ENCODE data around the gene KRTAP5-3.
"Not testable (repeated sequence)": the region's sequence is repeated elsewhere in the genome, so short reads cannot be mapped to it uniquely, and the experiment has no call there.

The KRTAP5-3 gene

DNA sequence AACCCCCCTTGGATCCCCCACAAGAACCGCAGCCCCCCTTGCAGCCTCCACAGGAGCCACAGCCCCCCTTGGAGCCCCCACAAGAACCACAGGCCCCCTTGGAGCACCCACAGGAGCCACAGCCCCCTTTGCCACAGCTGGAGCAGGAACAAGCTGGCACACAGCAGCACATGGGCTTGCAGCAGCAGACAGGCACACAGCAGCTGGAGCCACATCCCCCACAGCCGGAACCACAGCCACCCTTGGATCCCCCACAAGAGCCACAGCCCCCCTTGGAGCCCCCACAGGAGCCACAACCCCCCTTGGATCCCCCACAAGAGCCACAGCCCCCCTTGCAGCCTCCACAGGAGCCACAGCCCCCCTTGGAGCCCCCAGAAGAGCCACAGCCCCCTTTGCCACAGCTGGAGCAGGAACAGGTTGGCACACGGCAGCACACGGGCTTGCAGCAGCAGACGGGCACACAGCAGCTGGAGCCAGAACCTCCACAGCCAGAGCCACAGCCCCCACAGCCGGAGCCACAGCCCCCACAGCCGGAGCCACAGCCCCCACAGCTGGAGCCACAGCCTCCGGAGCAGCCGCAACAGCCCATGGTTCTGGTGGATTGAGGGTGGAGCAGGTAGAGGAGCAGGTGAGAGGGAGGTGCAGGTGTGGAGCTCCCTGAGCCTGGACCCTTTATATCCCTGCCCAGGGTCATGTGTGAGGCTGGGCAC, 23.4 kb downstream of the KRTAP5-3 start, which contains the start of gene KRTAP5-1:
TSS of gene KRTAP5-1 (minus strand) at position 623 of the 710 bp plus-strand sequence. CDS start at position 589, 34 bp downstream.
- H3K9me3 Mint-ChIP-seq, H3K36me3 Mint-ChIP-seq, ATAC-seq: not testable (repeated sequence)
- Mint-ChIP-seq H3K27ac (peak within 1 kb of the TSS; percentile 30), H3K27me3 (peaks cover 30% of the 10 kb centered on the region), H3K4me3 (peak within 1 kb of the TSS; percentile 21), H3K4me1 (peaks cover 49% of the 10 kb centered on the region)

DNA sequence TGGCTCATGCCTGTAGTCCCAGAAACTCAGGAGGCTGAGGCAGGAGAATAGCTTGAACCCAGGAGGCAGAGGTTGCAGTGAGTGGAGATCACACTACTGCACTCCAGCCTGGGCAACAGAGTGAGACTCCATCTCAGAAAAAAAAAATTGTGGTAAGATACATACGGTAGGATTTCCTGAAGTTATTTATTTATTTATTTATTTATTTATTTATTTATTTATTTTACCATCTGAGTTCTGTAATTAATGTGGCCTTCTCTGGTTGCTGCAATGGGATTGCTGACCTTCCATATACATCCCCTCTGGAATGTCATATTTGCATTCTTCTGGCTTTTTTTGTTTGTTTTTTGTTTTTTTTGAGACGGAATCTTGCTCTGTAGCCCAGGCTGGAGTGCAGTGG, 25.4 kb downstream of the KRTAP5-3 start:
- H3K27ac Mint-ChIP-seq, H3K4me3 Mint-ChIP-seq, ATAC-seq, H3K36me3 Mint-ChIP-seq, H3K9me3 Mint-ChIP-seq: not testable (repeated sequence)
- H3K4me1 Mint-ChIP-seq = peaks cover 32% of the 10 kb centered on the region
- peaks cover 20% of the 10 kb centered on the region for H3K27me3 Mint-ChIP-seq

GRCh38 chr11:1581976-1582375, 26.3 kb downstream of the KRTAP5-3 start:
- peaks cover 19% of the 10 kb centered on the region for H3K27me3 Mint-ChIP-seq
- peaks cover 7% of the 10 kb centered on the region for H3K9me3 Mint-ChIP-seq
- H3K36me3 Mint-ChIP-seq = peaks cover 8% of the 10 kb centered on the region
- H3K4me3 Mint-ChIP-seq = no peak overlapping the region
- no peak overlapping the region for H3K27ac Mint-ChIP-seq
- H3K4me1 Mint-ChIP-seq = peaks cover 23% of the 10 kb centered on the region
- ATAC-seq = no peak

GRCh38 chr11:1576825-1577224, 31.4 kb downstream of the KRTAP5-3 start:
- no peaks in the 10 kb centered on the region for H3K27me3 Mint-ChIP-seq
- ATAC-seq = no peak
- H3K9me3 Mint-ChIP-seq = peaks cover 7% of the 10 kb centered on the region
- H3K4me1 Mint-ChIP-seq = peaks cover 16% of the 10 kb centered on the region
- H3K27ac Mint-ChIP-seq = no peak overlapping the region
- no peak overlapping the region for H3K4me3 Mint-ChIP-seq
- H3K36me3 Mint-ChIP-seq = peaks cover 8% of the 10 kb centered on the region

DNA sequence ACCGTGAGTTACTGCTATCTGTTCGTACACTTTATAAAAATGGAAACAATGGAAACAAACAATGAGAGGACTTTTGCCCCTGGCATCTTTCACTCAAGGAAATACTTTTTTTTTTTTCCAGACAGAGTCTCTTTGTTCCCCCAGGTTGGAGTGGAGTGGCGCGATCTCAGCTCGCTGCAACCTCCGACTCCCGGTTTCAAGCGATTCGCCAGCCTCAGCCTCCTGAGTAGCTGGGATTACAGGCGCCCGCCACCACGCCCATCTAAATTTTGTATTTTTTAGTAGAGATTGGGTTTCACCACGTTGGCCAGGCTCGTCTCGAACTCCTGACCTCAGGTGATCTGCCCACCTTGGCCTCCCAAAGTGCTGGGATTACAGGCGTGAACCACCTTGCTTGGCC, 32.5 kb downstream of the KRTAP5-3 start:
- H3K27me3 Mint-ChIP-seq, H3K9me3 Mint-ChIP-seq, ATAC-seq, H3K27ac Mint-ChIP-seq, H3K36me3 Mint-ChIP-seq: not testable (repeated sequence)
- H3K4me3 Mint-ChIP-seq = peak overlapping the region; percentile 51
- peaks cover 16% of the 10 kb centered on the region for H3K4me1 Mint-ChIP-seq

DNA sequence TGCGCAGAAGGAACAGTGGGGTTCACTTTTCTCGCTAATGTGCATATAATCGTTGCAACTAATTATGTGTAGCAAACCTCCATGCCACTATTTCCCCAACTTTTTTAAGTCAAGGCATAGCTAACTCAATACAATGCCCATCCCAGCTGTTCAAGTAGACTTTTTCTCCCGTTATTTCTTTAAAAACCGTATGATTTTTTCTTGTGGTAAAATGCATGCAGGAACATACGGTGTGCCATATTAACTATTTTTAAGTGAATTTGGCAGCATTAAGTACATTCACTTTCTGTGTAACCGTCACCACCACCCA, 33.4 kb downstream of the KRTAP5-3 start:
- Mint-ChIP-seq H3K9me3 (peaks cover 7% of the 10 kb centered on the region), H3K4me3 (no peak overlapping the region), H3K36me3 (peaks cover 8% of the 10 kb centered on the region), H3K27me3 (no peaks in the 10 kb centered on the region), H3K27ac (no peak overlapping the region), H3K4me1 (peaks cover 25% of the 10 kb centered on the region)
- no peak for ATAC-seq

DNA sequence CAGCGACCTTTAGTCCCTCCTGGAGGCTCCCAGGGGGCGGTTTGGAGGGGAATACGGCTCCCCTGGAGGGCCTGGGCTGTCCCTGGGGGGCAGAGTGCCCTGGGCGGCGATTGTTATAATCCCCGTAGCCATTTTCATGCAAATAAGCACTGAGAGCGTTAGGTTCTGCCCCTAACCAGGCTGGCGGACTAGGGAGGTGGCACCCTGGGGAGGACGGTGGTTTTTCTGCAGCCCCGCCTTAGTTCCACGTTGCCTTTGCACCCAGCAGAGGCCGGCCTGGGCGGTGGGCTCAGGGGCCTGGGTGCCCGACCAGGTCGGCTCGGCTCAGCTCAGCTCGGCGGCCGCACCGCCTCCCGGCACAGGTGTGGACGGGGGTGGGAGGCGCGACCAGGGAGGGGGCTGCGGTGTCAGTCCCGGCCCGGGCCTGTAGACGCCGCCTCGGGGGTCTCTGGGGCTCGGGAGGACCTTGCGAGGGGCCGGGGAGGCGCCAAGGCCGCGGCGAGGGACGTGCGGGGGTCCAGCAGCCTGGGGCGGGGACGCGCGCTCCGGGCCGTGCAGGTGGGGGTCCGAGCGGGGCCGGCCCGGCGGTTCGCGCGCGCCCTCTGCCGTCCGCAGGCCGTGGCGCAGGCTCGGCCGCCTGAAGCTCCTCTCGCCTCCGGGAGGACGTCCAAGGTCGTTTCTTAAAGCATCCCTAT, 33.9 kb downstream of the KRTAP5-3 start:
- H3K27ac Mint-ChIP-seq = peak overlapping the region; percentile 70
- peaks cover 30% of the 10 kb centered on the region for H3K4me1 Mint-ChIP-seq
- peak overlapping the region; percentile 77 for H3K4me3 Mint-ChIP-seq

GRCh38 chr11:1573903-1574237, 34.4 kb downstream of the KRTAP5-3 start:
- Mint-ChIP-seq H3K27ac (peak overlapping the region; percentile 70), H3K4me3 (peak overlapping the region; percentile 77), H3K27me3 (no peaks in the 10 kb centered on the region), H3K9me3 (peaks cover 7% of the 10 kb centered on the region), H3K4me1 (peaks cover 34% of the 10 kb centered on the region), H3K36me3 (peaks cover 3% of the 10 kb centered on the region)
- ATAC-seq = peak; percentile 51

More for the DNA sequence above, 33.9 kb downstream of the KRTAP5-3 start:
- Mint-ChIP-seq H3K9me3 (peaks cover 7% of the 10 kb centered on the region), H3K36me3 (peaks cover 8% of the 10 kb centered on the region), H3K27me3 (no peaks in the 10 kb centered on the region)
- ATAC-seq = peak; percentile 84

DNA sequence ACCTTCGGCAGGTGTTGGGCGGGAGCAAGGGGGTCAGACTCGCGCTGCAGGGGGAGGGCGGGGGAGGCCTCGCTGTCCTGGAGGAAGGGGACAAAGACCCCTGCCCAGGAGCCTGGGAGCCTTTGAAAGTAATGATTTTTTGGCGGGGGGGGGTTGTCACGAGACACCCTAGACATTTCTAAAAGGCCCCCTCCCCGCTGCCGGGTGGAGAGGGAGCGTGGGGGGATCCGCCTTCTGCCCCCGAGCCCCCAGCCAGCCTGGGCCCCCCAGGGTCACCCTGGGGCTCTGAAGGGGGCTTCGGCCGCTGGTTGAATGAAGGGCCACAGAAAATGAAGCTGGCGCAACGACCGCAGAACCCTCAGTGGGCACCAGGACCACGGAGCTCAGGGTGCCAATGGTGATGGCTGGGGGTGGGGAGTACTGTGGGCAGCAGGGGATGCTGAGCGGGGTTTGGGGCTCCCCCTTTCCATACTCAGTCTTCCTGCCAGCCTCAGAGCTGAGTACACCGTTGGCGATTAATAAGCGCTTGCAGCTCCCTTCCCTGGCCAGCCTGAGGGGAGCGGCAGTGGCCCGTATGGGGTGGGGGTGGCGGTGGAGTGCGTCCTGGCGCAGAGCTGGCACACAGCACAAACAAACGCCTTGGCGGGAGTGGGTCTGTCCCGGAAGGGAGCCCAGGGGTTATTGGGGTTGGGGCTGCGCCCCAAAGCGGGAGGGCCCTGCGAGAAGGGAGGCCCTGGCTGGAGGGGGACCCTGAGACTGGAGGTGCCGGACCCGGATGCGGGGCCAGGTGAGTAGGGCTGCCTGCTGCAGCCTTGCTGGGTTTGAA, 35.0 kb downstream of the KRTAP5-3 start:
- Mint-ChIP-seq H3K27ac (peak overlapping the region; percentile 70), H3K36me3 (no peaks in the 10 kb centered on the region), H3K27me3 (no peaks in the 10 kb centered on the region), H3K4me1 (peaks cover 34% of the 10 kb centered on the region), H3K4me3 (peak overlapping the region; percentile 77), H3K9me3 (peaks cover 3% of the 10 kb centered on the region)
- ATAC-seq = peak; percentile 6

- H3K9me3 Mint-ChIP-seq = no peaks in the 10 kb centered on the region
- H3K4me3 Mint-ChIP-seq = peak within 1 kb of the TSS; percentile 77
- peak; percentile 66 for ATAC-seq
- no peaks in the 10 kb centered on the region for H3K36me3 Mint-ChIP-seq
- peak within 1 kb of the TSS; percentile 70 for H3K27ac Mint-ChIP-seq
- no peaks in the 10 kb centered on the region for H3K27me3 Mint-ChIP-seq
- peaks cover 34% of the 10 kb centered on the region for H3K4me1 Mint-ChIP-seq
Measured at GRCh38 chr11:1572197-1573076, 35.8 kb downstream of the KRTAP5-3 start, which contains the start of gene DUSP8. DUSP8 (minus strand) TSS chr11:1572271; CDS start chr11:1565826, 6,445 bp downstream.

- Mint-ChIP-seq H3K4me1 (peaks cover 34% of the 10 kb centered on the region), H3K4me3 (no peak overlapping the region), H3K27me3 (no peaks in the 10 kb centered on the region), H3K36me3 (no peaks in the 10 kb centered on the region), H3K27ac (no peak overlapping the region), H3K9me3 (no peaks in the 10 kb centered on the region)
- no peak for ATAC-seq
Measured at GRCh38 chr11:1571760-1572196, 36.5 kb downstream of the KRTAP5-3 start.

GRCh38 chr11:1570896-1571759, 37.1 kb downstream of the KRTAP5-3 start:
- no peaks in the 10 kb centered on the region for H3K36me3 Mint-ChIP-seq
- H3K9me3 Mint-ChIP-seq = no peaks in the 10 kb centered on the region
- peaks cover 5% of the 10 kb centered on the region for H3K27me3 Mint-ChIP-seq
- no peak overlapping the region for H3K27ac Mint-ChIP-seq
- ATAC-seq = no peak
- peak overlapping the region; percentile 10 for H3K4me3 Mint-ChIP-seq
- H3K4me1 Mint-ChIP-seq = peaks cover 34% of the 10 kb centered on the region

GRCh38 chr11:1570531-1570895, 37.8 kb downstream of the KRTAP5-3 start:
- Mint-ChIP-seq H3K4me1 (peaks cover 34% of the 10 kb centered on the region), H3K4me3 (peak overlapping the region; percentile 10), H3K27me3 (peaks cover 11% of the 10 kb centered on the region), H3K9me3 (no peaks in the 10 kb centered on the region), H3K27ac (no peak overlapping the region), H3K36me3 (no peaks in the 10 kb centered on the region)
- no peak for ATAC-seq

- Mint-ChIP-seq H3K4me1 (peaks cover 32% of the 10 kb centered on the region), H3K4me3 (no peak overlapping the region), H3K27ac (no peak overlapping the region), H3K36me3 (no peaks in the 10 kb centered on the region), H3K27me3 (peaks cover 16% of the 10 kb centered on the region), H3K9me3 (no peaks in the 10 kb centered on the region)
- ATAC-seq = no peak
Measured at GRCh38 chr11:1570001-1570453, 38.2 kb downstream of the KRTAP5-3 start.

All from stimulated activated memory B cell treated with anti-CD40 and anti-IgM and Interleukin-4, amounts not matched to agents 10 μg/mL and 1 μg/mL and 100 μg/mL, for 72 hours (primary cell).